Neural cell (in vitro differentiated cells): ENCODE measurements around the gene GGT1. TPM values are rescaled to one million over a fixed set of nuclear protein-coding genes. Genes with fewer than 3 reads are reported as not detected.
"Not testable (repeated sequence)": the region's sequence is repeated elsewhere in the genome, so short reads cannot be mapped to it uniquely, and the experiment has no call there.

ENCODE experiments used
- H2AFZ ChIP-seq: fragments of 200-600, 300-800 bp; sonication (generic), shearing (Covaris generic); 2 replicates; pipeline ENCODE4 v1.6.0; 2014; ENCODE audit warnings: low read depth, mild to moderate bottlenecking, antibody characterized with exemption, low read length, moderate library complexity
- H3F3A ChIP-seq: fragments of 200-600 bp; shearing (Covaris generic); 2 replicates; pipeline ENCODE4 v1.6.1; 2016; ENCODE audit warnings: mild to moderate bottlenecking, moderate library complexity, mixed read lengths, antibody characterized with exemption, low read length; ENCODE audit not compliant: insufficient read depth, poor library complexity, severe bottlenecking
- H3K27ac ChIP-seq: fragments of 200-600, 300-800 bp; sonication (generic), shearing (Covaris generic); 2 replicates; pipeline ENCODE4 v1.5.1; 2014; ENCODE audit warnings: mild to moderate bottlenecking, low read length, moderate library complexity
- H3K27me3 ChIP-seq: fragments of 300-800, 200-600 bp; sonication (generic), shearing (Covaris generic); 2 replicates; pipeline ENCODE4 v1.6.0; 2014; ENCODE audit warnings: mild to moderate bottlenecking, low read depth, low read length, moderate library complexity; ENCODE audit not compliant: insufficient read depth
- H3K36me3 ChIP-seq: fragments of 300-800, 200-600 bp; sonication (generic), shearing (Covaris generic); 2 replicates; pipeline ENCODE4 v1.5.1; 2014; ENCODE audit warnings: mild to moderate bottlenecking, antibody characterized with exemption, low read length, moderate library complexity; ENCODE audit not compliant: insufficient read depth
- H3K4me2 ChIP-seq: fragments of 300-800, 200-600 bp; sonication (generic), shearing (Covaris generic); 2 replicates; pipeline ENCODE4 v1.6.0; 2014; ENCODE audit warnings: mild to moderate bottlenecking, low read length
- H3K4me3 ChIP-seq: fragments of 300-800, 200-600 bp; sonication (generic), shearing (Covaris generic); 2 replicates; pipeline ENCODE4 v1.5.1; 2014; ENCODE audit warnings: mild to moderate bottlenecking, low read length, moderate library complexity
- H3K79me2 ChIP-seq: fragments of 200-600 bp; shearing (Covaris generic); replicated peaks from 2 replicates; pipeline ENCODE4 v1.6.0; 2014; ENCODE audit warnings: mild to moderate bottlenecking, low read length, moderate library complexity; ENCODE audit not compliant: insufficient read depth
- H3K9ac ChIP-seq: fragments of 300-800, 200-600 bp; sonication (generic), shearing (Covaris generic); 2 replicates; pipeline ENCODE4 v1.6.1; 2016; ENCODE audit warnings: mild to moderate bottlenecking, low read length, mixed read lengths
- H3K9me2 ChIP-seq: fragments of 200-600 bp; shearing (Covaris generic); 2 replicates; pipeline ENCODE4 v1.6.1; 2016; ENCODE audit warnings: mild to moderate bottlenecking, low read length, mixed read lengths; ENCODE audit not compliant: insufficient read depth
- H3K9me3 ChIP-seq: fragments of 200-600, 300-800 bp; sonication (generic), shearing (Covaris generic); 2 replicates; pipeline ENCODE4 v1.6.1; 2016; ENCODE audit warnings: mild to moderate bottlenecking, mixed run types, low read length, moderate library complexity, mixed read lengths
- H4K20me1 ChIP-seq: fragments of 200-600 bp; shearing (Covaris generic); 2 replicates; pipeline ENCODE4 v1.6.1; 2016; ENCODE audit warnings: mild to moderate bottlenecking, mixed run types; ENCODE audit not compliant: insufficient read depth
- CTCF ChIP-seq: fragments of 450-650 bp; IDR thresholded peaks from 2 replicates; pipeline ENCODE4 v1.5.1; 2014; ENCODE audit warnings: antibody characterized with exemption, mild to moderate bottlenecking, moderate library complexity; ENCODE audit not compliant: poor library complexity, severe bottlenecking
- RAD21 ChIP-seq: fragments of 450-650 bp; conservative IDR thresholded peaks from 2 replicates; pipeline ENCODE4 v1.6.1; 2014; ENCODE audit warnings: antibody characterized with exemption, mild to moderate bottlenecking, moderate library complexity
- SMC3 ChIP-seq: fragments of 450-650 bp; conservative IDR thresholded peaks from 2 replicates; pipeline ENCODE4 v1.6.1; 2014; ENCODE audit warnings: antibody characterized with exemption, mild to moderate bottlenecking, moderate library complexity; ENCODE audit not compliant: poor library complexity
- polyA plus RNA-seq: library from polyadenylated mRNA; depleted of rRNA; stranded (reverse); fragments of >200 nt; gene quantifications from 2 replicates; pipeline ENCODE4 v1.2.3, GENCODE V29; 2014

GGT1 gene
- polyA plus RNA-seq, 1 donor from 2014 or later, result 6.4 TPM

- H3K36me3 ChIP-seq, H3K27me3 ChIP-seq, H3K9me3 ChIP-seq, H3K4me3 ChIP-seq, H2AFZ ChIP-seq, H3F3A ChIP-seq, H3K4me2 ChIP-seq, H3K9me2 ChIP-seq, H3K9ac ChIP-seq, H4K20me1 ChIP-seq, H3K79me2 ChIP-seq, H3K27ac ChIP-seq: not testable (repeated sequence)
These were observed 41.4 kb downstream of the GGT1 start for GRCh38 chr22:24644409-24644808.

GRCh38 chr22:24645408-24646399, 42.7 kb downstream of the GGT1 start:
- H3K9ac ChIP-seq, H3K27ac ChIP-seq, H3K36me3 ChIP-seq, H3K4me3 ChIP-seq, H3F3A ChIP-seq, H4K20me1 ChIP-seq, H3K9me2 ChIP-seq, H3K27me3 ChIP-seq, H3K4me2 ChIP-seq, H3K9me3 ChIP-seq, H2AFZ ChIP-seq, H3K79me2 ChIP-seq: not testable (repeated sequence)

DNA sequence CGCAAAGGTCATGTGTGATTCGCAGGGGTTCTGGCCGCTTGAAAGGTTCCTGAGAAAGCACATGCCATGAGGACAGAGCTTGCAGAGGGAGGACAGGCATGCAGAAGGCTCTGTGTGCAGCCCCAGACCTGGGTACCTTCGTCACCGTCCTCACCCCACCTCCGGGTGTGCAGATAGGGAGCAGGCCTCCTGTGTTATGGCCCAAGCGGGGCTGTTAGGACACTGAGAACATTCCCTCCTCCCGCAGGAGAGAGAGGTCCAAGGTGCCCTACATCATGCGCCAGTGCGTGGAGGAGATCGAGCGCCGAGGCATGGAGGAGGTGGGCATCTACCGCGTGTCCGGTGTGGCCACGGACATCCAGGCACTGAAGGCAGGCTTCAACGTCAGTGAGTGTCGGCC, 43.8 kb downstream of the GGT1 start:
- H3K9ac ChIP-seq, H3K27ac ChIP-seq, H3K4me2 ChIP-seq, H3K27me3 ChIP-seq, H3F3A ChIP-seq, H2AFZ ChIP-seq, H3K79me2 ChIP-seq, H3K9me3 ChIP-seq, H4K20me1 ChIP-seq, H3K9me2 ChIP-seq, H3K36me3 ChIP-seq, H3K4me3 ChIP-seq: not testable (repeated sequence)

DNA sequence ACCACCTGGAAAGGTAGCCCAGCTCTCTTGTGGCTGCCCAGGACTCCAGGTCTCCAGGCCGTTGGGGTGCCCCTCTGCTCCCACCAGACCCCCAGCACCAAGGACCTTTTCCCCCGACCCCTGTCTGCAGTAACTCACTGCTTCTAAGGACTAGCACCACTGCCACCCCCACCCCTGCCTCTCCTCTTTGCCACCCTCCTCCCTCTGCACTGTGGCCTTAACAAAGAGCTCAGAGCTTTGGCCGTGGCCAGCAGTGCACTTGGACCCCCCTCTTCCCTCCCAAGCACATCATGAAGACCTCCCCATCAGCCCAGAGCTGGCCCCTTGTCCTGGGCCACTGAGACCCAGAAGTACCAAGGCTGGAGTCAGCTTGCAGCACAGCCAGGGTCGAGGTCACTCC, 46.4 kb downstream of the GGT1 start:
- H3F3A ChIP-seq, H3K27ac ChIP-seq, H3K4me2 ChIP-seq, H2AFZ ChIP-seq, H3K79me2 ChIP-seq, H3K9me2 ChIP-seq, H4K20me1 ChIP-seq, H3K27me3 ChIP-seq, H3K36me3 ChIP-seq, H3K4me3 ChIP-seq, H3K9me3 ChIP-seq, H3K9ac ChIP-seq: not testable (repeated sequence)

DNA sequence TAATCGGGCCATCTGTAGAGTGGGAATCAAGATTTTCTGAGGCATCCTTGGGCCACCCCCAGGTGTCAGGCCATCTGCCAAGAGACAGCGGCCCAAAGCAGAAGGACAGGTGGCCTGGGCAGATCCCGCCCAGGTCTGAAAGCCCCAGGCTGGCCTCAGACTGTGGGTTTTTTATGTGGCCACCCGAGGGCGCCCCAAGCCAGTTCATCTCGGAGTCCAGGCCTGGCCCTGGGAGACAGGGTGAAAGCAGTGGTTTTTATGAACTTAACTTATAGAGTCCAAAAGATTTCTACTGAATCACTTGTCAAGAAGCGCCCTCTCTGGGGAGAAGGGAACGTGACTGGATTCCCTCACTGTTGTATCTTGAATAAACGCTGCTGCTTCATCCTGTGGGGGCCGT, 47.9 kb downstream of the GGT1 start:
- not testable (repeated sequence) for H3K27me3 ChIP-seq, H3K9ac ChIP-seq, H3K9me2 ChIP-seq, H3K9me3 ChIP-seq, H3K79me2 ChIP-seq, H3K4me2 ChIP-seq, H3K27ac ChIP-seq, H3K4me3 ChIP-seq, H4K20me1 ChIP-seq, H3K36me3 ChIP-seq, H2AFZ ChIP-seq, H3F3A ChIP-seq
- TF ChIP-seq CTCF (peak; percentile 37), SMC3 (peak; percentile 22), RAD21 (peak; percentile 13)

- not testable (repeated sequence) for H3K4me2 ChIP-seq, H2AFZ ChIP-seq, H3K27ac ChIP-seq, H3K9me2 ChIP-seq, H3K79me2 ChIP-seq, H3K27me3 ChIP-seq, H3K9me3 ChIP-seq, H3K4me3 ChIP-seq, H3F3A ChIP-seq, H4K20me1 ChIP-seq, H3K36me3 ChIP-seq, H3K9ac ChIP-seq
These were observed 62.4 kb downstream of the GGT1 start for GRCh38 chr22:24665395-24665794.

- not testable (repeated sequence) for H3K9me2 ChIP-seq, H3K27me3 ChIP-seq, H3K4me2 ChIP-seq
These were observed 64.9 kb downstream of the GGT1 start for GRCh38 chr22:24667904-24668303.

More at GRCh38 chr22:24667904-24668303, 64.9 kb downstream of the GGT1 start:
- not testable (repeated sequence) for H2AFZ ChIP-seq, H3K36me3 ChIP-seq, H4K20me1 ChIP-seq, H3F3A ChIP-seq, H3K9me3 ChIP-seq, H3K4me3 ChIP-seq, H3K27ac ChIP-seq, H3K79me2 ChIP-seq, H3K9ac ChIP-seq
